Stimulated activated CD4-positive, alpha-beta T cell treated with anti-CD3 and anti-CD28 coated beads, Interleukin-12 subunit alpha, Interleukin-12 subunit beta, amount 100 ng/mL, for 4 hours (primary cell): ENCODE data around the gene FANCM.
"Not testable (repeated sequence)": the region's sequence is repeated elsewhere in the genome, so short reads cannot be mapped to it uniquely, and the experiment has no call there.

Source experiments
- DNase-seq: peaks from one replicate; pipeline ENCODE4 v3.0.0-alpha.2; 2020

FANCM gene

DNA sequence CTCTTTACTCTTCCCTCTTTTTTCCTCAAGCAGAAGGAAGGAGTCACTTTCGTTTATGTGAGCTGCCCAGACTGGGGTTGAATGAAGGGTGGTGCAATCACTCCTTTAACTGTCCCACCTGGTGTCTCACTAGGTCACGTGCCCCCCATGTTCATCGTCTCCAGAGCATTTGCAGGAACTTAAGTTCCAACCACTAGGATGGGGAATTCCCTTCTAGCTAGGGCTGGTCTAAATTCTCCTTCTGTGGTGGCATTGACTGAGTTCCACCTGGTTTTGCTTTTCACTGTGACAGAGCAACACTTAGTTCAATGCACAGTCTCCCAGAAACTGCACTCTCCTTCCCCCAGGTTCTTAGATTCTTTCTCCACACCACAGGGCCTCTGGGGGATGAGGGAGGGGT, 9.5 kb downstream of the FANCM start:
- DNase-seq, result no peak

DNA sequence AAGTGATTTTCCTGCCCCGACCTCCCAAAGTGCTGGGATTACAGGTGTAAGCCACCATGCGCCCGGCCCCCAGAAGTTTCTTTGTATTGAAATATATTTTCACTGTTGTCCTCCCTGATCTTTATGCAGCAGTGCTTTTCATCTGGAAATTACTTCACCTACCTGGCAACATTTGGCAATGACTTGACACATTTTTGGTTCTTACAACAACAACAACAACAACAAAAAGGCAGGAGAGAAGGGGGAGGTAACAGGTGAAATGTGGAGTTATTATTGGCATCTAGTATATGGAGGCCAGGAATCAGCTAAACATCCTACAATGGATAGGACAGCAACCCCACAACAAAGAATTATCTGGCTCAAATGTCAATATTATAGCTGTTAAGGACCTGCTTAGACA, 13.9 kb downstream of the FANCM start:
- DNase-seq, result no peak

DNA sequence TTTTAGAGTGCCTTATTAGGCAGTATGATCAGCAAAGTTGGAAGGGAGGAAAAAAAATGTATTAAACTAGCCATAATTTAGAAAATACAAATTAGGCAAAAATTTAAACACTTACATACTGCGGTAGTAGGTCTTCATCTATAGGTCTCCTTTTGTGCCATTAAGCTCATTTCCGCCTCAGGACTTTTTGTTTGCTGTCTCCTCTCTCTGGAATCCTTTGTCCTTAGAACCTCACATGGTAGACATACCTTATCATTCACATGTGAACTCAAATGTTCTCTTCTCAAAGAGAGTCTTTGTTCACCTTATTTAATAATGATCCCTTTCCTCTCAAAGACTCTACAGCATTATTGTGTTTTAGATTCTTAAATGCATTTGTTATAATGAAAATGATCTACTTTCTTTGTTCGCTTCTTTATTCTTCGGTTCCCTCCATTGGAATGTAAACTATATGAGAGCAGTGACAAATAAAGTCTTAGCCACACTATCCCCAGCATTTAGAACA, 14.7 kb downstream of the FANCM start:
- no peak for DNase-seq

DNA sequence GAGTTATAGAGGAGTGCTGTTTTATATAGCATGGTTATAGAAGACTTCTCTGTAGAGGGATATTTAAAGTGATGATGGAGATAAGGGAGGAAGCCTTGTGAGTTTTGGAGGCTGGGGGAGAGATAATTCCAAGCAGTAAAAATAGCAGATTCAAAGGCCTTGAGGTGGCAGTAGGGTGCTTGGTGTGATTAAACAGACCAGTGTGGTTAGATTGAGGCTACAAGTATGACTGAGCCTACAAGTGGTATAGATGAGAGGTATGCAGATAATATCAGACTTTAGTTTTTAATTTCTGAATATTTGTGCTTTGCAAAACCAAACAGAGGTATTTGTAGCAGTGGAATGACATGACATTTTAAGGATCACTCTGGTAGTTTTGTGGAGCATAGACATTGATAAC, 20.3 kb downstream of the FANCM start:
- no peak for DNase-seq

DNA sequence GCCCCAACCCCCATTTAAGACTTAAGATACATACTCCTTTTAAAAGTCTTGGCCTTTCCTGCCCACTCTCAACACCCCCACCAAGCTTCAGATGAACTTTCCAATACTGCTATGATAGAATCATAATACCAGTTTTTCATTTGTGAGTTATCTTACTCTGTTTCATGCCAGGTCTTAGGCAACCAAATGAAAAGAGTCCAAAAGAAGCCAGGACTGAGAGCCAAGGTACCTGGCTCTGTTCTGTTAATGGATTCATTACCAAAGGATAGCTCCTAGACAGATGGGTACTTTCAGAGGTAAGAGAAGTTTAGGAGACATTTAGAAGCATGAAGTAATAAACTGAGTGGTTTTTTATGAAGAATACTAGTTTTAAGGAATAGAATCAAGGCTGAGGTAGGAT, 34.2 kb downstream of the FANCM start:
- no peak for DNase-seq

DNA sequence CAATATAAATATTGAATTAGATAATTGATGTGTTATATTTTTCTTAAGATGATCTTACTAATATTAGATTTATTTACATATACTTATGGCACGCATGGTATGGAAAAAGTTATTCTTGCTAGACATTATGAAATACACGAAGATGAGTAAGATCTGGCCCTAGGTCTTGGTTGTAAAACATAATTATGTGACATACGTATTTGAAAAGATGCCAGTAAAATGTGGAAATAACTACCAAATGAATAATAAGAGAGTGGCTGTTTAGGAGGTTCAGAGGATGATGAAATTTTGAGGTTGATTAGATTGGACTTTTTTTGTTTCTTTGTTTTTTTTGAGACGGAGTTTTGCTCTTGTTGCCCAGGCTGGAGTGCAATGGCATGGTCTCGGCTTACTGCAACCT, 41.3 kb downstream of the FANCM start:
- DNase-seq, result no peak

DNA sequence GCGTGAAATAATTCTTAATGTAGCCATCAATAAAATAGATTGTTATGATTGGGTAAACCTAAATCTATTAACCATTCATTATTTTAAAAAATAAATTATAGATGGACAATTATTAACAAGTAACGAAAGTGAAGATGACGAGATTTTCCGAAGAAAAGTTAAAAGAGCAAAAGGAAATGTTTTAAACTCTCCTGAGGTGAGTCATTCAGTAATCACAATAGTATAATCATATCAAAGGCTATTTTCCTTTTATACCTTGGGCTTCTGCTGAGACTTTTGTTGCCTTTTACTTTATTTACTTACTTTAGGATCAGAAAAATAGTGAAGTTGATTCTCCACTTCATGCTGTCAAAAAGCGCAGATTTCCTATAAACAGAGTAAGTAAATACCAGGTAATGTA, 45.6 kb downstream of the FANCM start:
- DNase-seq, result no peak

DNA sequence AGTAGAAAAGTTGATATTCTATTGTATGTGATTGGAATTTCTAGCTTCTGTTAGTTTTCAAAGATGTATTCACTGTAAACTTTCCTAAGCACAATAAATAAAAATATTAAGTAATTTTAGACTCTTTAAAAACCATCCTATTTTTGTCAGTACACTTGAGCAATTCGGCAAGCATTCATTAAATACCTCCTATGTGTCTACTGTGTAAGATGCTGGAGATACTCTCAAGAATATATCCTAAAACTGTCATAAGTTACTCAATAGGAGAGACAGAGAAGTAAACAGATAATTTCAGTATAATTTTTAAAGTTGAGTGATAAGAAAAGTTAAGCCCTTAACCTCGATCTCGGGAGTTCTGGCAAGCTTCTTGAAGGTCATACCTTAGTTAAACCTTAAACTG, 46.1 kb downstream of the FANCM start:
- no peak for DNase-seq

DNA sequence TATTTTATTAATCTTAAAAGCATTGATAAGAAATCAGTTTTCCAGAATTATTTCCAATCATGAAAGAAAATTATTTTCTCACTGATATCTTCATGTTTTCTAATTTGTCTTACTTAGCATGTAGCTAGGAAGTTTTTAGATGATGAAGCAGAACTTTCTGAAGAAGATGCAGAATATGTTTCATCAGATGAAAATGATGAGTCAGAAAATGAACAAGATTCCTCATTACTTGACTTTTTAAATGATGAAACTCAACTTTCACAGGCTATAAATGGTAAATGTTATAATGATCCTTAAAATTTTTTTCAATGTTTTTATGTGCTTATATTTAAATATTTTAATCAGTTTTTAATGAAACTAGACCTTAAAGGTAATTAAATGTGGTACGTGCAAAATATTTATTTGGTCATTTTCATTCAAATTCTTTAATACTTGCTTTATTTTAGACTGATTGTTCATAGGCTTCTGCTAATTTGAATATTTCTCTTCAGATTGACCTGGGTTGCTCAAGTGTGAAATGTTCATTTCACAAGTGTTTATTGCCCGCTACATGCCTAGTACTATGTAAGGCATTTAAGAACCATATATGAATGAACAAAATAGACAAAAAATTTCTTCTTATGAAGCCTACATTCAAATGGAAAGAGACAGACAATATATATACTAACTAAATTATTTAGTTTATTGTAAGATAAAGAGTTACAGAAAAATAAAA, 49.5 kb downstream of the FANCM start:
- no peak for DNase-seq

DNA sequence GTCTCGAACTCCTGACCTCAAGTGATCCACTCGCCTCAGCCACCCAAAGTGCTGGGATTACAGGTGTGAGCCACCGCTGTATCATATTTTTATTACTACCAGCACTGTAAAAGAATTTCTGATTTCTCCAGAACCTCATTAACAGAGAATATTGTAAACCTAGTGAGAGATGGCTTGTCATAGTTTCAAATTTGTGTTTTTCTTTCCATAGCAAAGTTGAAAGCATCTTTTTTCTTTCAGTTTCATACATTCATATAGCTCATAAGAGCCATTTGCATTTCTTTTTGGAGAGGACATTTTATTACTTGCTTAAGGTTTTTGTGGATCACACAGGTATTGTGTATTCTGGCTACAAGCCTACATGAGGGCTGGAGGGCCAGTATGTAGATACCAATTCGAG, 59.2 kb downstream of the FANCM start:
- DNase-seq, result no peak

DNA sequence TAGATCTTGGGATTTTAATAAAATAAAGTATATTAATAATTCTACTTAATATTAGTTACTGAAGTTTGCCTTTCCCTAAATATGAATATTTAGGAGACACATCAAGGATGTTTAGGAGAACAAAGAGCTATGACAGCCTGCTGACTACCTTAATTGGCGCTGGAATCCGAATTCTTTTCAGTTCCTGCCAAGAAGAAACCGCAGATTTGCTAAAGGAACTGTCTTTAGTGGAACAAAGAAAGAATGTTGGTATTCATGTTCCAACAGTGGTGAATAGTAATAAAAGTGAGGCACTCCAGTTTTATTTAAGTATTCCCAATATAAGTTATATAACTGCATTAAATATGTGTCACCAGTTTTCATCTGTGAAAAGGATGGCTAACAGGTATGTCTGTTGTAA, 62.8 kb downstream of the FANCM start:
- no peak for DNase-seq

DNA sequence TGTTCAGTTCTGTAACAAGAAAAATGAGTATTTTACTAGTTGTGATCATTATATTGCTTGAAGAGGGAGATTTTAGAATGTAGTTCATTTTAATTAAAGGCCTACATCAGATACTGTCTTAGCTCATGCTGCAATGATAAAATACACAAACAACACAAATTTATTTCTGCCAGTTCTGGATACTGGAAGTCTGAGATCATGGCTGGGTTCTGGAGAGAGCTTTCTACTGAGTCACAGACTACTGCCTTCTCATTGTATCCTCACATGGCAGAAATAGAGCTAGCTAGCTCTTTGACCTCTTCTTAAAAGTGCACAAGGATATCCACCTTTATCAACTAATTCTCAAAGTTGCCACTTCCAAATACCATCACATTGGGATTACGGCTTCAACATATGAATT, 63.5 kb downstream of the FANCM start:
- no peak for DNase-seq

DNA sequence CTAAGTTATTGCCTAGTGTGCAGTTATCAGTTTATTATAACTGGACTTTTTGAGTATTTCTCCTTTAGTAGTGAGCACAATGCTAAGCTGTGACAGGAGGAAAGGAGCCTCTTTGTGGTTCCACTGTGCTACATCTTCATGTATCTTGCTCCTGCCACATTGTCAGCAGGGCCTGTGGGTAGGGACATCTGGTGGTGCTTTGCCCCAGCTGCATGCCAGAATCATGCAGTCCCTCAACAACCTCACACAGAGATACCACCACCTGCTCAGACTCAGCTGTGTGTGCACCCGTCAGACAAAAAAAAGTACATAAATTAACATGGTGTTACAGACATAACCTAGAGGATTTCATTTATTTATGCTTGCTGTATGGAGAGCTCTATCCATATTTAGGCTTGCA, 66.2 kb downstream of the FANCM start:
- DNase-seq, result no peak

DNA sequence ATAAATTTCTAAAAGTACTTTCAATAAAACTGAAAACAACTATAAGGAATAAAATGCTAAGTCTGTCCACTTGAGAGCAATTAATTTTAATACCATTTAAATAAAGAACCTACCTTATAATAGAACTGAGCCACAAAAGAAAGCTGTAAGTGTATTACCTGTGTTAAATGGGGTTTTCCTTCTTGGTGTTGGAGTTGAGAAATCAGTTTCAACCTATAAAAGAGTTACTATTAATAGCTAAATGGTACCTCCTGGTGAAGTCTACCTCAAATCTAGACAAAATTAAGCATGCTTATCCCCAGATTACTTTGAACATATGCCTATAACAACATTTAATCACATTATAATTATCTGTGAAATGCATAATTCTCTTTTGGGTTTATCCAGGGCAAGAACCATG, 68.5 kb downstream of the FANCM start:
- DNase-seq, result no peak

DNA sequence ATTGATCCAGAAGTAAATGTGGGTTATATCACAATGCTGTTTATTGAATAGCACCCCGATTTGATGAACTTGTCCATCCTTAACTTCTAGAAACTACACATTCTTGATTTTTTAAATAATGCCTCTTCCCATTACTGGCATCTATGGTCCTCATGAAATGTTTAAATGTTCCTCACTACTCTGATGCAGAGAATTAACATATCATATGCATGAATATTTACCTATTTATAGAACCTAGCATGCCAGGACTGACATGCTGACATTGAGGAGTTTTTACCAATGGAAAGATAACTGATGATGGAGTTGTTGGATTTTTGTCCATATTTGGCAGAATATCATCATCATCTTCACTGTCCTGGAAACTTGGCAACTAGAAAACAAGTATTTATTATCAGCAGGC, 74.4 kb downstream of the FANCM start:
- DNase-seq, result no peak

DNA sequence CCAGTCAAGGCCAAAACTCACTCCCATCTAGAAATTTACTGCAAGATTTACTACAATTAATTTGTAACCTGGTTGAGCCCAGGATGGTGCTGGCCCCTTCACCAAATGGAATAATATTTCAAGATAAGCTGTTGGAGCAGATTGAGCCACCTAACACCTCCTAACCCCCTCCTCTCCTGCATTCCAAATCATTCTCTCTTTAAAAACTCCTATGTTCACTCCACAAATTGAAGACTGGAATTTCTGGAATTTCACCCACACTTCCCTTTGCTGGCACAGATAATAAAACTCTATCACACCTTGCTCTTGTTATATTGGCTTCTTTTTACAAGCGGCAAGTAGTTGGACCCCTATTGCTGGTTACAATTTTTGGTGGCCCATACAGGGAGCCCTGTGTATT, 75.6 kb downstream of the FANCM start:
- DNase-seq, result no peak

DNA sequence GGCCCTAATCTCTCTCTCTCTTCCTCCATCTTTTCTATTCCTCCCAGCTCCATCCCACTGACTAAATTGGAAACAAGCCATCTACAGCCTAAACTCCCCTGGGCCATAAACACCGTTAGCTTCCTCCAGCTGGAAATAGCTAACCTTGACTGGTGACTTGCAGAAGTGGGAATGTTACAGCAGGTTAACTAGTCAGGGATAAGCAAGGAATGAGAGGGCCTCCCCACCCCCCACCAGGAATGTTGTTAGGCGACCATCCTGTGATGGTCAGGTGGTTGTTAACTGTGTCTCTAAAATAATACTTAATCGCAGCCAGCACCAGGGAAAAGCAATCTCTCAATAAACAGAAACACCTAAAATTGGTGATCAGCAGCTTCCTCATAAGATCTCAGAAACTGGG, 76.5 kb downstream of the FANCM start:
- DNase-seq, result no peak

DNA sequence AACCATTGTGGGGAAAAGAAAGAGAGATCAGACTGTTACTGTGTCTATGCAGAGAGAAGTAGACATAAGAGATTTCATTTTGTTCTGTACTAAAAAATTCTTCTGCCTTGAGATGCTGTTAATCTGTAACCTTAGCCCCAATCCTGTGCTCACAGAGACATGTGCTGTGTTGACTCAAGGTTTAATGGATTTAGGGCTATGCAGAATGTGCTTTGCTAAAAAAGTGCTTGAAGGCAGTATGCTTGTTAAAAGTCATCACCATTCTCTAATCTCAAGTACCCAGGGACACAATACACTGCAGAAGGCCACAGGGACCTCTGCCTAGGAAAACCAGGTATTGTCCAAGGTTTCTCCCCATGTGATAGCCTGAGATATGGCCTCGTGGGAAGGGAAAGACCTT, 78.0 kb downstream of the FANCM start:
- DNase-seq, result not testable (repeated sequence)

DNA sequence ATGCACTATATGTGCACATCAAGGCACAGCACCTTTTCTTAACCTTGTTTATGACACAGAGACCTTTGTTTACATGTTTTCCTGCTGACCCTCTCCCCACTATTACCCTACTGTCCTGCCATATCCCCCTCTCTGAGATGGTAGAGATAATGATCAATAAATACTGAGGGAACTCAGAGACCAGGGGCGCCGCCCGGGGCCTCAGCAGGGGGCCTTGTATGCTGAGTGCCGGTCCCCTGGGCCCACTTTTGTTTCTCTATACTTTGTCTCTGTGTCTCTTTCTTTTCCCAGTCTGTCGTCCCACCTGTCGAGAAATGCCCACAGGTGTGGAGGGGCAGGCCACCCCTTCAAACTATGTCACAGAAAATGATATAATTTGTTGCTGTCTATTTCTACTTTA, 78.6 kb downstream of the FANCM start:
- not testable (repeated sequence) for DNase-seq

DNA sequence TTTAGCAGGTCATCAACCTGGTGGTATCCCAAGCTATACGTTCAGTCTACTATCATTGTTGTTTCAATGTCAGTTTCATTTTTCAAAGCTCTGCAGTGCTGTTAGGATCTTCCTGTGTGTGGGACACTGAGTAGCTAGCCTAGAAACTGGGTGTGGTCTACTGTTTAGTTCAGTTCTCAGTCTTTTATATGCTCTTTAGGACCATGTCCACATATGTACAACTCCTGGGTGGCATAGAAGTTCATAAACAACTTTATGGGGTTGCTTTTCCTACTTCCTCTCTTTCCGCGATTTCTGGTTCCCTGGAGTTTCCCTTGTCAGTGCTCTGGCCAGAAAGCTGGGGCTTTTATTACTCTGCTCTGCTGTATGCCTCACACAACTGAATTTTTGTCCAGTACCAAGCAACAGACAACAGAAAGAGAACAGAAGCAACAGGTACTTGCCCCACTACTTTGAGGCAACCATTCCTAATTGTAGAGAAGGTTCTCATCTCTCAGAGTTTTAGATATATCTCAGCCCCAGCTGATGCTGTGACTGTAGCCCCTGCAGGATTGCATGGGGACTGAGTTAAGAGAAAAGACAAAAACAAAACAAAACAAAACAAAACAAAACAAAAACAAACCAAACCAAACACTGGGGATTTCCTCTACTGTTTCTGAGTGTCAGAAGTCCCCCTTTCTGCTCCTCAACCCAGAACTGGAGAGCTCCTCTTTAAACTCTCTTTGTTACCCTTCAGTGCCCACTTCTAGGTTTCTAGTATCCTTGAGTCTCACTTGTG, 86.9 kb downstream of the FANCM start:
- DNase-seq, result no peak

DNA sequence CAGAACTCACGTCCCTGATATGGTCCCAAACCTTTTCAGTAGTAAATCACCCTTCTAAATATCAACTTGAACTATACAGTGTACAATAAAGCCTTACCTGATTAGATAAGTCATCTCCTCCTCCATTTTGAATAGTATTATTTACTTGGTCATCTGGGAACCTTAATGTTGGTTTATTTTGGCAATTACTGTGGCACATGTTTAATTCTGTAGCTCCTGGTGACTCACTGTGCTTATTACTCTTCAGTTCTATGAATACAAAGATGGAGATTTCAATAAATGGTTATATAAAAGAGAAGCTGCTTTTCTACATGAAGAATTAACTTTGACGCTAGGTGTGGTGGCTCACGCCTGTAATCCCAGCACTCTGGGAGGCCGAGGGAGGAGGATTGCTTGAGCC, 91.8 kb downstream of the FANCM start:
- no peak for DNase-seq

DNA sequence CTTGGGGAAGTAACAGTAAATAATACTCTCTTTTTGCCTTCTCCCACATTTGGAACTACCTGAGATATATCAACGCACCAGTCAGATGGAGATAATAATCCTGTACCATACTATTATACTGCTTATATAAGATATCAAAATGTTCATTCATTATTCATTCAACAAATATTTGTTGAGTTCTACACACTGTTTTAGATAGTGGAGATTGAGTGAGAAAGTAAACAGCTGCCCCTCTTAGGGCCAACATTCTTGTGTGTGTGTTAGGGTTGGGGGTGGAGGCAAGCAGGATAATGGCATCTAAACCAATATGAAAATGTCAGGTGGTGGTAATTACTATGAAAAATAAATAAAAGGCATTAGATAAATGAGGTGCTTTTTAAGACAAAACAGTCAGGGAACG, 103.3 kb downstream of the FANCM start:
- DNase-seq, result no peak

DNA sequence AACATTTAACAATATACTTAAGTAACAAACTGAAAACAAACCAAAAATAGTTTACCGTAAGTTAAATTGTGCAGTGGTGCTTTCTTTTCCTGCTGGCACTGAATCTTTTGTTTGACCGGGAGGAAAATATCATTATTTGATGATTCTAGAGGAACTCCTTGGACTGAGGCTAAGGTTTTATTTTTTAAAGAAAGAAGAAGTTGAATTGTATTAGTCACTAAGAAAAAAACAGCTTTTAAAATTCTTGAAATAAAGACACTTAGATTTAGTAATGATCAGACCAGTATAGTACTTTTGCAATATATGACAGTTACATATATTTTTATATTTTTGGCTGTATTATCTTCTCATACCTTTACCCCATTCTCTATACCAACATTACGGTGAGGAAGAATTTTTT, 107.0 kb downstream of the FANCM start:
- DNase-seq, result no peak

DNA sequence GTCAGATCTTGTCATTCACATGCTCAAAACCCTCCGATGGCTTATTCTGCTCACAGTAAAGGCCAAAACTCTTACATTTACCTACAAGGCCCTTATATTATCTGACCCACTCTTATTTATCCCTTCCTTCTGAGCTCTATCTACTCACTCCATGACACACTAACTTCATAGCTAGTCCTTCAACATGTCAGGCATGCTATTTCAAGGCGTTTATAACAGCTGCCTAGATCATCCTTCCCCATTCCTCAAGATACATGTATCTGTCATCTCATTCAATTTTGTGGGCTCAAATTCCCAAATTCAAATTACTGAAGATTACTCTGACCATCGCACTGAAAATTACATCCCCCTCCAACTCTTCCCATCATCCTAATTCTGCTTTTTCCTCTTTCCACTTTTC, 110.4 kb downstream of the FANCM start:
- no peak for DNase-seq

DNA sequence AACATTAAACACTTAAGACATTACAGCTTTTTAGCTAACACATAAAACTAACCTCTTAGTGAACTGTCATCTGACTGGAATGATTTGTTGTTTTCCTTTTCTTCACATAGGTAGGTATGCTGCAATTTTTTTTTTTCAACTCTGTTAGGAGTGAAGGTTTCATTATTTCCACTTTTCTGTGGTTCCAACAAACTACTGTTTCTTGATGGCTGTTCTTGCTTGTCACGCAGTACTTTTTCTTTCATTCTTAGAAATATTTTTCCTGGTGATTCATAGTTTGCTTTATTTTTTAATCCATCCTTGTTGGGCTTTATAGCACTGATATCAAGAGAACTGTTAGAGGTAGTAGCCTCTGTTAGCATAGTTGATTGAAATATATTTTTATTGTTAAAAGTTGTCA, 111.0 kb downstream of the FANCM start:
- no peak for DNase-seq
